Measurements from ENCODE around the gene DUS2. TPM values are rescaled to one million over a fixed set of nuclear protein-coding genes. Genes with fewer than 3 reads are reported as not detected.

DUS2 gene
- total RNA-seq, 1 donor from 2014 or later, result 24.1 TPM

DNA sequence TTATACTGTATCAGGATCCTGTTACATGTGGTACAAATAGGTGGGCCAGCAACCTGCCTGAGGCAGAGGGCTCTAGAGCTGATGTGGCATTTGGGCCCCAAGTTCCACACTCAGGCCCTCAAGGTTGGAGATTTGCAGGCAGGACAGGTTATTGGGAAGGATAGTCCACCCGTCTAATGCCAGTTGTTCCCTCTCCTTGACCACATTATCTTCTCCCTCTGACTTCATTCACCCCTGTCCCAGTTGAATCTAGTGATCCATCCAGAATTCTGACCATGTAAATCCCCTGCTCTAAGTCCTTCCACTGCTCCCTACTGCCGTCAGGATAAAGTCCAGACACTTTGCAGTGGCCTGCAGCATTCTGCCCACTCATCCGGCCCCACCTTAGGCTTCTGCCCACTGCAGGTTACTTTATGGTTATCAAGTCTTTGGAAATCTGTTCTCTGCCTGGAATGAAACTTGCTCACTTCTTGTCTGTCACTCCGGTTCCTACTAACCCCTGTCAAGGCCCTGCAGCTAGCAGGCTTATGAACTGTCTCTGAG, 60.2 kb downstream of the DUS2 start:
- Mint-ChIP-seq H3K4me1 (ENCODE audit: unreplicated experiment) (peaks cover 19% of the 10 kb centered on the region), H3K27me3 (no peaks in the 10 kb centered on the region), H3K9me3 (no peaks in the 10 kb centered on the region), H3K36me3 (no peaks in the 10 kb centered on the region), H3K27ac (peak overlapping the region; percentile 82), H3K4me3 (peak overlapping the region; percentile 88)
- no peak for DNase-seq (ENCODE audit: extremely low spot score, unreplicated experiment)
- no peak for TF ChIP-seq CTCF (conservative IDR thresholded peaks at IDR 0.05)

GRCh38 chr16:68083861-68084503, 60.9 kb downstream of the DUS2 start:
- no peaks in the 10 kb centered on the region for H3K36me3 Mint-ChIP-seq
- no peak for DNase-seq (ENCODE audit: extremely low spot score, unreplicated experiment)
- peak overlapping the region; percentile 88 for H3K4me3 Mint-ChIP-seq
- H3K9me3 Mint-ChIP-seq, result no peaks in the 10 kb centered on the region
- TF ChIP-seq CTCF (conservative IDR thresholded peaks at IDR 0.05), result no peak
- H3K4me1 Mint-ChIP-seq (ENCODE audit: unreplicated experiment), result peaks cover 22% of the 10 kb centered on the region
- no peaks in the 10 kb centered on the region for H3K27me3 Mint-ChIP-seq
- H3K27ac Mint-ChIP-seq, result peak overlapping the region; percentile 82

DNA sequence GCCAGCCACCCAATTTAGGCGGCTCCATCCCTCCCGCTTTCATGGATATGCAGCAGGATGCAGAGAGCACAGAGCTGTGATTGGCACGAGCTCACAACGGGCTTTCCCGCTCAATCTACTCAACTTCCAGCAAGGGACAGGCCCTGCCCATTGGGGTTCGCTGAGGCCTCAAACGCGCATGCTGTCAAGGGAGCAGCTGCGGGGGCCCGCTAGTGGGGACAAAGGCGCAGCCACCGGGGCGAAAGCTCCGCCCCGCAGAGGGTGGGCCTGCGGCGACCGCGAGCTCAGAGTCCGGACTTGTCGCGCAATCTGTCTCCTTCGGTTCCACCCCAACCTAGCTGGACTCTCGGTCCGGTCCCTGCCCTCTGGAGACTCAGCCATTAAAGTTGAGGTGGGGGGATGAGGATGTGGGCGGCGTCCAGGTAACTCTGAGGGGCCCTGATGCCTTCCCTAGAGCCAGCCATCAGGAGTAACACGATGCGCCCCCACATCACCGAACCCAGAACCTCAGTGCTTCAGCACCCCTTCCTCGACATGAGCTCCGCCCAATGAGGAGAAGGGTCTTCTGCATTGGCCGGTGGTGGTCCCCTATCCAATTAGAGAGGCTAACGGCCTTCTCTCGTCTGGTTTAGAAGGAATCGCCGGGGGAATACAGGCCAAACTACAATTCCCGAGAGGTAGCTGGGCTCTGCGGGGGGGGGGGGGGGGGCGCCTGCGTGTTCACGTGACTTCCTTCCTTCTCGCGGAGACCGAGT, 61.6 kb downstream of the DUS2 start:
- peak overlapping the region; percentile 88 for H3K4me3 Mint-ChIP-seq
- peak; percentile 89 for DNase-seq (ENCODE audit: extremely low spot score, unreplicated experiment)
- H3K27me3 Mint-ChIP-seq, result no peaks in the 10 kb centered on the region
- H3K9me3 Mint-ChIP-seq, result no peaks in the 10 kb centered on the region
- no peaks in the 10 kb centered on the region for H3K36me3 Mint-ChIP-seq
- H3K27ac Mint-ChIP-seq, result peak overlapping the region; percentile 82
- H3K4me1 Mint-ChIP-seq (ENCODE audit: unreplicated experiment), result peaks cover 24% of the 10 kb centered on the region
- no peak for TF ChIP-seq CTCF (conservative IDR thresholded peaks at IDR 0.05)

- TF ChIP-seq CTCF (conservative IDR thresholded peaks at IDR 0.05), result no peak
- Mint-ChIP-seq H3K9me3 (no peaks in the 10 kb centered on the region), H3K36me3 (no peaks in the 10 kb centered on the region), H3K27me3 (no peaks in the 10 kb centered on the region), H3K4me1 (ENCODE audit: unreplicated experiment) (peaks cover 28% of the 10 kb centered on the region), H3K4me3 (peak within 1 kb of the TSS; percentile 88), H3K27ac (peak within 1 kb of the TSS; percentile 82)
- DNase-seq (ENCODE audit: extremely low spot score, unreplicated experiment), result peak; percentile 98
These were observed 62.4 kb downstream of the DUS2 start, which contains the start of gene NFATC3 for GRCh38 chr16:68085259-68086071. Gene NFATC3, plus strand, starts transcription at chr16:68085370. Its CDS starts 312 bp downstream, at chr16:68085682.

DNA sequence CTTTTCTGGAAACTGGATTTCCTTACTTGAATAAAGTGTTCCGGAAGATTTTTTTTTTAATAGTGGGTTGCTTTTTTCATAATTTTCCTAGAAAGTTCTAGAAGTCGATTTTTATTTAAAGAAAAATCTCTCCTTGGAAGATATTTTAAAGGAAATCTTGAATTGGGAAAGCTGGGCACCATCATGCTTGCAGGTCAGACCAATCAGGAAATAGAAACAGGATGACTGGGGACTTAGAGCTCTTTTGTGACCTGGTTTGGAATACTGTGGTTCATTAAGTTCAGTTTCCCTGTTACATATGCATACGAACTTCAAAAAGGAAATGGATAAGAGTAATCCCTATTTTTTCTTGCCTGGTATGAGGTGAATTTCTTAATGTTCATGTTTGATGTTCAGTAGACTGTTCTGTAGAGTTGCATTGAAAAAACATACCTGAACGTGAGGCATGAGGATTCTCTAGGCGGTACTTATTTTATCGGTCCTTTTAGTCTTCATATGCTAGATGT, 63.3 kb downstream of the DUS2 start:
- peak overlapping the region; percentile 88 for H3K4me3 Mint-ChIP-seq
- H3K4me1 Mint-ChIP-seq (ENCODE audit: unreplicated experiment), result peaks cover 33% of the 10 kb centered on the region
- no peaks in the 10 kb centered on the region for H3K9me3 Mint-ChIP-seq
- TF ChIP-seq CTCF (conservative IDR thresholded peaks at IDR 0.05), result no peak
- H3K36me3 Mint-ChIP-seq, result no peaks in the 10 kb centered on the region
- H3K27me3 Mint-ChIP-seq, result no peaks in the 10 kb centered on the region
- DNase-seq (ENCODE audit: extremely low spot score, unreplicated experiment), result no peak
- H3K27ac Mint-ChIP-seq, result peak overlapping the region; percentile 80
